Liver (tissue), 9 donors: ENCODE measurements around the gene SSRP1. TPM values are rescaled to one million over a fixed set of nuclear protein-coding genes. Genes with fewer than 3 reads are reported as not detected.

Experiments
- DNase-seq: peaks from one replicate; pipeline ENCODE4 v3.0.0-alpha.2; 2017; ENCODE audit warnings: low spot score
- H3K27ac ChIP-seq, 2 donors: one replicate each; pipeline ENCODE4 v1.7.0; 2013; ENCODE audit warnings: inconsistent platforms in 2 of 2, low read length in 2 of 2, control low read depth in 1 of 2, low read depth in 1 of 2, mild to moderate bottlenecking in 1 of 2
- H3K27me3 ChIP-seq, 4 donors: one replicate each; pipeline versions ENCODE4 v1.6.1 to v1.7.0; 2013; ENCODE audit warnings: low read length in 3 of 4, inconsistent platforms in 1 of 4, mild to moderate bottlenecking in 1 of 4, moderate library complexity in 1 of 4; ENCODE audit not compliant: control insufficient read depth in 4 of 4, insufficient read depth in 4 of 4
- H3K36me3 ChIP-seq, 4 donors: one replicate each; pipeline versions ENCODE4 v1.6.1 to v1.7.0; 2013; ENCODE audit warnings: low read length in 3 of 4, mild to moderate bottlenecking in 3 of 4, low read depth in 1 of 4, moderate library complexity in 1 of 4; ENCODE audit not compliant: control insufficient read depth in 4 of 4, insufficient read depth in 3 of 4
- H3K4me1 ChIP-seq, 4 donors: one replicate each; pipeline versions ENCODE4 v1.6.1 to v1.7.0; 2013; ENCODE audit warnings: low read length in 3 of 4, mild to moderate bottlenecking in 3 of 4, moderate library complexity in 1 of 4; ENCODE audit not compliant: control insufficient read depth in 4 of 4, insufficient read depth in 4 of 4
- H3K4me3 ChIP-seq, 3 donors: one replicate each; pipeline versions ENCODE4 v1.6.1 to v1.7.0; 2013; ENCODE audit warnings: low read length in 3 of 3, control low read depth in 1 of 3, low read depth in 1 of 3, mild to moderate bottlenecking in 1 of 3
- H3K9ac ChIP-seq, 2 donors: one replicate each; pipeline ENCODE4 v1.7.0; 2013; ENCODE audit warnings: low read length in 2 of 2, mild to moderate bottlenecking in 2 of 2, moderate library complexity in 2 of 2, control low read depth in 1 of 2, low read depth in 1 of 2
- H3K9me3 ChIP-seq, 4 donors: one replicate each; pipeline versions ENCODE4 v1.6.1 to v1.7.0; 2013; ENCODE audit warnings: low read length in 3 of 4; ENCODE audit not compliant: control insufficient read depth in 4 of 4
- ATF3 ChIP-seq: IDR thresholded peaks from 2 replicates; pipeline ENCODE4 v1.6.1; 2016; ENCODE audit warnings: antibody characterized with exemption
- EGR1 ChIP-seq, 2 donors: IDR thresholded peaks; 2 replicates each; pipeline ENCODE4 v1.6.1; 2016 to 2018; ENCODE audit warnings: antibody characterized with exemption in 2 of 2, low read depth in 2 of 2
- FOXA1 ChIP-seq: IDR thresholded peaks from 2 replicates; pipeline ENCODE4 v1.6.1; 2016; ENCODE audit warnings: antibody characterized with exemption
- FOXA2 ChIP-seq: IDR thresholded peaks from 2 replicates; pipeline ENCODE4 v1.6.1; 2016; ENCODE audit warnings: antibody characterized with exemption
- HNF4A ChIP-seq, 2 donors: conservative IDR thresholded peaks; 2 replicates each; pipeline ENCODE4 v1.6.1; 2016; ENCODE audit warnings: antibody characterized with exemption in 2 of 2, mild to moderate bottlenecking in 2 of 2
- HNF4G ChIP-seq: IDR thresholded peaks from 2 replicates; pipeline ENCODE4 v1.6.1; 2016; ENCODE audit warnings: antibody characterized with exemption
- MAX ChIP-seq: IDR thresholded peaks from 2 replicates; pipeline ENCODE4 v1.6.1; 2016; ENCODE audit warnings: antibody characterized with exemption
- NR2F2 ChIP-seq: IDR thresholded peaks from 2 replicates; pipeline ENCODE4 v1.6.1; 2016; ENCODE audit warnings: antibody characterized with exemption
- REST ChIP-seq: IDR thresholded peaks from 2 replicates; pipeline ENCODE4 v1.6.1; 2016; ENCODE audit warnings: antibody characterized with exemption, mild to moderate bottlenecking
- RXRA ChIP-seq, 2 donors: IDR thresholded peaks; 2 replicates each; pipeline ENCODE4 v1.6.1; 2017 to 2018; ENCODE audit warnings: antibody characterized with exemption in 2 of 2, mild to moderate bottlenecking in 1 of 2
- SP1 ChIP-seq: IDR thresholded peaks from 2 replicates; pipeline ENCODE4 v1.6.1; 2018; ENCODE audit warnings: antibody characterized with exemption, mild to moderate bottlenecking
- YY1 ChIP-seq: IDR thresholded peaks from 2 replicates; pipeline ENCODE4 v1.6.1; 2016; ENCODE audit warnings: antibody characterized with exemption, mild to moderate bottlenecking
- ZBTB33 ChIP-seq: IDR thresholded peaks from 2 replicates; pipeline ENCODE4 v1.6.1; 2016; ENCODE audit warnings: antibody characterized with exemption
- WGBS: extraction: QIAGEN DNeasy Blood & Tissue Kit; methylation state at CpG from one replicate; pipeline ENCODE4 v1.1.7; 2013; 5-methylcytosine and 5-hydroxymethylcytosine counted together
- polyA plus RNA-seq, 2 donors: library from polyadenylated mRNA; stranded (reverse) in 1 of 2; unstranded in 1 of 2; fragments of 200-250 nt in 1 of 2; fragments of >200 nt in 1 of 2; fragmentation: Nextera tagmentation in 1 of 2; extraction: Ambion mirVana in 1 of 2; gene quantifications; one replicate each; pipeline versions ENCODE4 v1.2.1 to v1.2.3, GENCODE V29; 2013 to 2015
- total RNA-seq, 2 donors: library from RNA; depleted of rRNA; stranded (reverse); fragments of >200 nt; gene quantifications; one replicate each; pipeline ENCODE4 v1.2.3, GENCODE V29; 2014
- donor health status: healthy.
- donor health status: healthy.
- donor health status: healthy.
- donor health status: healthy.
- donor health status: healthy.

Gene SSRP1
- total and polyA plus RNA-seq, 4 donors = 13.9 to 45.3 (median 28.4) TPM

- no peak for TF ChIP-seq ZBTB33
- TF ChIP-seq FOXA2 = no peak
Measured at GRCh38 chr11:57360991-57361390, 25.3 kb upstream of the SSRP1 start (continued).

GRCh38 chr11:57359896-57360690 is 24.4 kb upstream of the SSRP1 start:
- Histone ChIP-seq H3K36me3 (no peaks in the 10 kb centered on the region), H3K27me3 (no peaks in the 10 kb centered on the region), H3K27ac (no peak overlapping the region), H3K4me1 (peaks cover 0 to 9% (median 2%) of the 10 kb centered on the region in 4 donors), H3K4me3 (no peak overlapping the region), H3K9ac (no peak overlapping the region), H3K9me3 (no peaks in the 10 kb centered on the region)
- no peak for DNase-seq
- peak; percentile 19 for TF ChIP-seq NR2F2
- TF ChIP-seq ATF3 = no peak
- WGBS = 90% methylated on average over 9 of the region's 9 CpGs

- H3K27me3 ChIP-seq = no peaks in the 10 kb centered on the region
- H3K4me1 ChIP-seq = peaks cover 0 to 9% (median 2%) of the 10 kb centered on the region in 4 donors
- H3K27ac ChIP-seq = no peak overlapping the region
- H3K9me3 ChIP-seq = no peaks in the 10 kb centered on the region
- no peak overlapping the region for H3K4me3 ChIP-seq
- H3K9ac ChIP-seq = no peak overlapping the region
- DNase-seq = no peak
- H3K36me3 ChIP-seq = no peaks in the 10 kb centered on the region
- 94% methylated on average over 5 of the region's 5 CpGs for WGBS
- TF ChIP-seq MAX (no peak), ATF3 (no peak), RXRA (IDR thresholded peaks at IDR 0.05) (no peak), YY1 (no peak), SP1 (no peak), REST (no peak), HNF4G (no peak), HNF4A (conservative IDR thresholded peaks at IDR 0.05) (no peak), EGR1 (IDR thresholded peaks at IDR 0.05; ENCODE audit: low read depth in 2 of 2) (no peak), FOXA1 (no peak), ZBTB33 (no peak), FOXA2 (no peak)
Measured at GRCh38 chr11:57359396-57359795, 23.7 kb upstream of the SSRP1 start.
